ENCODE data around the gene CMKLR1. TPM values are rescaled to one million over a fixed set of nuclear protein-coding genes. Genes with fewer than 3 reads are reported as not detected.

The CMKLR1 gene
- polyA plus RNA-seq, 1 of the 3 experiments (the other 2 are of a cell fraction): 0.15 TPM

- TF ChIP-seq CTCF (IDR thresholded peaks at IDR 0.05) (no peak), PBX3 (IDR thresholded peaks at IDR 0.05) (no peak)
Observed at GRCh38 chr12:108254517-108255251, 84.4 kb downstream of the CMKLR1 start (continued).

- Histone ChIP-seq H3K4me3 (ENCODE audit: low read depth in 2 of 2, low read length in 1 of 2) (no peak overlapping the region), H2AFZ (ENCODE audit: low read depth) (no peak overlapping the region), H3K27me3 (ENCODE audit: insufficient read depth) (no peaks in the 10 kb centered on the region), H4K20me1 (ENCODE audit: insufficient read depth) (no peaks in the 10 kb centered on the region), H3K9ac (no peak overlapping the region), H3K4me2 (no peak overlapping the region), H3K4me1 (ENCODE audit: control insufficient read depth in 1 of 2, insufficient read depth in 2 of 2, low read depth in 1 of 2, low read length in 1 of 2) (peaks cover 0 to 20% of the 10 kb centered on the region in 2 experiments; a peak in 1 of 4 replicates), H3K27ac (ENCODE audit: low read depth in 2 of 2, low read length in 1 of 2) (peak overlapping the region in 1 of 2 experiments; percentile 76; a peak in 2 of 4 replicates), H3K36me3 (replicated peaks in 1 of 2; ENCODE audit: control insufficient read depth in 1 of 2, insufficient read depth in 2 of 2, low read length in 1 of 2) (no peaks in the 10 kb centered on the region), H3K9me2 (no peaks in the 10 kb centered on the region), H3K79me2 (ENCODE audit: insufficient read depth) (no peaks in the 10 kb centered on the region), H3K9me3 (no peaks in the 10 kb centered on the region), H3F3A (replicated peaks; ENCODE audit: insufficient read depth) (no peaks in the 10 kb centered on the region)
- CTCF ChIA-PET: interaction anchor here (0.7 to 2.0 kb wide), 2 partner anchors 12 to 79 kb away, joined by 3 to 7 read pairs; no protein-coding TSS in a partner anchor
- TF ChIP-seq IRF3 (IDR thresholded peaks at IDR 0.05; ENCODE audit: low read depth, low read length) (no peak), MAX (IDR thresholded peaks at IDR 0.05; ENCODE audit: low read depth) (no peak), TCF12 (IDR thresholded peaks at IDR 0.05) (no peak), JUND (IDR thresholded peaks at IDR 0.05) (no peak), CTCF (IDR thresholded peaks at IDR 0.05) (no peak), ELF1 (IDR thresholded peaks at IDR 0.05) (no peak), FOSL2 (IDR thresholded peaks at IDR 0.05; ENCODE audit: borderline replicate concordance, low read depth) (no peak), SMC3 (IDR thresholded peaks at IDR 0.05; ENCODE audit: low read depth, low read length) (no peak), POLR2AphosphoS5 (IDR thresholded peaks at IDR 0.05; ENCODE audit: low read depth, low read length) (no peak), FOXJ3 (CRISPR knock-in tag; IDR thresholded peaks at IDR 0.05) (no peak), MEF2A (IDR thresholded peaks at IDR 0.05; ENCODE audit: borderline replicate concordance, low read depth) (no peak), RFX5 (IDR thresholded peaks at IDR 0.05; ENCODE audit: low read length) (no peak), SIN3A (IDR thresholded peaks at IDR 0.05; ENCODE audit: borderline replicate concordance, low read depth, low read length) (no peak), GATA2 (CRISPR knock-in tag; IDR thresholded peaks at IDR 0.05) (no peak)
- no peak for DNase-seq
- POLR2A ChIA-PET: no interaction called here
- WGBS (ENCODE audit: low lambda C conversion rate): 16% methylated on average over 5 of the region's 5 CpGs
Observed at GRCh38 chr12:108254030-108254429, 85.1 kb downstream of the CMKLR1 start.

All from SK-N-SH (cell line).